Measurements from ENCODE around the gene SIGLEC15.
A peak's percentile ranks its signal among the peaks of the same experiment; 100 is the strongest.
"Not testable (repeated sequence)": the region's sequence is repeated elsewhere in the genome, so short reads cannot be mapped to it uniquely, and the experiment has no call there.

The SIGLEC15 gene

DNA sequence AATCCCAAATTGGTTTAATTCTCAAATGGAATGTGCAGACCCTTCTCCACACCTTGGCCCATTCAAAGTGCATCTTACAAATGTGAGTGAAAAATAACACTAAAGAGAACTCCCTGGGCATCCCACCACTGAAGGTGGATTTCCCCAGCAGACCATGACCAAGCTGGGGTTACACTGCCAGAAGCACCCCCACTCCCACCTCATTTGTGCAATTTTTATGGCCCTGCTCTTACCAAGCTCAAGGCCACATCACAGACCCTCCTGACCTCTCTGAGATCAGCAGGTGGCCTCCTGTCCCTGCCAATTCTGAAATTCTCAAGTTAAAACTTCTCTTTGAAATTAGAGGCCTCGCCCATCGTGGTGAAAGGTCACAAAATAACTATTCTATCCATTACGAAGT, 21.6 kb downstream of the SIGLEC15 start:
- DNase-seq: no peak

DNA sequence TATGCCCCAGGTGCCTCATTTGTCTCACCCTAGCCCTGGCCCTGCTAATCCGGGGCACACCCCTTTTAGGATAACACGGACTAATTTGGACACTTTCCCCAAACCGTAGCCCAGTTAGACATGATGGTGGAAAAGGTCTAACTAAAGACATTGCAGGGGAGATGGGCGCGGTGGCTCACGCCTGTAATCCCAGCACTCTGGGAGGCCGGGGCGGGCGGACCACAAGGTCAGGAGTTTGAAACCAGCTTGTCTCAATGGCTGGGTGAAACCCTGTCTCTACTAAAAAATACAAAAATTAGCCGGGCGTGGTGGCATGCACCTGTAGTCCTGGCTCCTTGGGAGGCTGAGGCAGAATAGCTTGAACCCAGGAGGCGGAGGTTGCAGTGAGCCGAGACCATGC, 23.2 kb downstream of the SIGLEC15 start:
- DNase-seq: not testable (repeated sequence)

DNA sequence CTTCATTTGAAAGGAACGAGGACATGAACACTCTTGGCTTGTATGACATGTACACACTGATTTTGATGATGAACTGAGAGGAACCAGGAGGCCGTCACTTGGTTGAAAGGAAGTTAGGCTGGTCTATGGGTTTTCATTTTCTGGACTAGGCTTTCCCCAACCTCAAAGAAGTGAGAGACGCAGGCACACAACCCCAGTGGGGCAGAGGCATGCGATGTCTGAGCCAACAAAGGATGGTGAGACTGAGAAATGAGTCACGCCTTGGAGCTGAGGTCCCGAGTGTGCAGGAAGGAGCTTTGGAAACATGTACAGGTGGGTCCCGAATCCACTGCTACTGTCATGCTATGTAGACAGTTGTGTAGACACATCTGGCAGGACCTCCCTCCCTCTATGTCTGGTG, 24.1 kb downstream of the SIGLEC15 start:
- DNase-seq: no peak

DNA sequence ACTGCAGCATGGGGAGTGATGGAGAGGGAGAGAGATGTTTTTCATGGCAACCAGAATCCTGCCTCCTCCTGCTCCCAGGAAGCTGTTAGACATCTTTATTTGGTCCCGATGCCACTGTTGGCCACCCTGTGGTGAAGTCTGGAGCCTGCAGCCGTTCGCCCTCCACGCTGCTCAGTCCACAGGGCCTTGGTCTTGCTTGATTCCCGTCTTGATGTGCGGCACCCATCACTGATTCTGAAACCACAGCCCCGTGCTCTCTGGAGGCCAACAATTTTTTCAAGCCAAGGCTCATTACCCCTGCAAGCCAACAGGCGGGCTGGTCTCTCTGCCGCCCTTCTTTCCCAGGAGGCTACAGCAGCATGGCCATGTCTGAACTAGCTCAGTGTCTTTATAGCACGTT, 24.5 kb downstream of the SIGLEC15 start:
- no peak for DNase-seq

DNA sequence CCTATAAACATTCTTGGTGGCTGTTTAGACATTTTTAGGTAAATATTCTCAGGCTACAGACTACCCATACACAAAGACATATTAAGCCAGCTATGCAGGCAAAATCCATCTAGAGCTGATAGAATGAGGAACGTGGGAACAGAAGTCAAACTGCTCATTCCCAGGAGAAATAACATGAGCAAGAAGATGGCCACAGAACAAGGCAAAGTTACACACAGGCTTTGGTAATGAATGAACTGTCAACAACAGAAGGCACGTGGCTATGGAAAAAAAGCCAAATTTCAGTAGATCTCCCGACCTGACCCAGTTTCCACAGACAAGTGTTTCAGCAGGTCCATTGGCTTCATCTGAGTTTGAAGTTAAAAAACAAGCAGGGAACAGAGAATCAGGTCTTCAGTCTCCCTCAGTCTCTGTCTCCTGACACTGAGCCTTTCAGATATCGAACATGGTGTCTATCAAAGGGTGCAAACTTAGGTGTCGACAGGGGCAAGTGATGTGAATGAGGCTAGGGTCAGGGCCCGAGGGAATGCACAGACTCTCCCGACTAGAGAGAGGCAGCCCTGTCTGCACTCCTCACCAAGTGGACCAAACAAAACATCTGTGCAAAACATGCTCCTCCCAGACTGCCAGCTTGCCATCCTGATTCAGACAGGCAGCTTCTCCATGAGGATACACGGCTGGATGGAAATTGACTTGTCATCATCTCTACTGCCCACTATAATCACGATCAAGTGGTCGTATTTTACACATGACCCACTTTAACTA, 25.9 kb downstream of the SIGLEC15 start:
- DNase-seq: no peak

DNA sequence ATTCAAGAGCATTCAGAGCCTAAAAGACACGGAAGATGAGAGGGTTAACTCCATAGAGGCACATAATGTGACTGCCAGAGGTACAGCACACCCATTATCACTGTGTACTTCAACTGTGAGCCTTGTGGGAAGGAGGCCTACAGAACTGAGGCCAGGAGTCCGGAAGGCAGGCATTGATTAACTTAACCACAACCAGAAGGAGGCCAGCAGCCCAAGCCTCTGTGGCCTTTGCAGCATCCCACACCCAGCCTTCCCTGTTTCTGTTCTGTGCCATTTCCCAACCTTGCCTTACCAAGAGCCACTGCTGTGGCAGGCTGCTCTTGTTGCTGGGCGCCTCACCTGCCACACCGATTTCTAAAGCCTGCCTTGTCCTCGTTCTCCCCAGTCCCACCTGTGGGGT, 27.2 kb downstream of the SIGLEC15 start:
- no peak for DNase-seq

DNA sequence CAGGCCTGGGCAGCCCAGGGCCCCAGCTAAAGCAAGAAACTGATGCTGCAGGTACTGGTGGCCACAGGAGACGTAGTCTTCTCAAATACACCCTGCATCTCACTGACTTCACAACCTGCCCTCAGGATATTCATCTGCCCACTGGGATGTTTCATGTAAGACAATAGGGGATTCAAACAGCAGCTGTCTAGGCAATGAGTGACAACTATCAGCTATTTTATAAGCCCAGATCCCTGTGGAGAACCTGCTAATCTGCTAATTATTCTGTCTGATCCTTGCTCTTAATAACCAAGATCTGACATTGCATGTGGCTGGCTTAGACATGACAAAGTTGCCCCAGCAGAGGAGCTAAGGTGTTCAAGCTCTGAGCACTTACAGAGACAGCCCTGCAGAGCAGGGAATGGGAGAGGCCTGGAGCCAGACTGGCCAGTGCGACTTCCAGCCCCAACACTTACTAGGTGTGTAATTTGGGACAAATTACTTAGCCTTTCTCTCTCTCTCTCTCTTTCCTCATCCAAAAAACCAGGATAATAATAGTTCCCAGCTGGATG, 28.6 kb downstream of the SIGLEC15 start:
- no peak for DNase-seq

DNA sequence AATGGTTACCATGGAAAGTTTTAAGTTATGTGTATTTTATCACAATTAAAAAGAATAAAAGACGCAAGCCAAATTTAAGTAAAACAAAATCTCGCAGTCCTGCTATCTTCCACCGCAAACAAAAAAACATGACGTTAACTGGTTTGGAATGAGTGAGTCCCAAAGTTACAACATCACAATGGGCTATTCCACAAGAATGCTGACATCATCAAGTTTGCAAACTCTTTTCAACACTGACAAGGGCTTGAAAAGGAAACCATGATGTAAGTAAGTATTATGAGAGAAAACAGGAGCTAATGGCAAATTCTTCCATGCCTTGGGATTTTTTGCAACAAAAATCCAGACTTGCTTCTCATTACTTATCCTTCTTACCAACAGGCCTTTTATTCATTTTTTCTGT, 31.1 kb downstream of the SIGLEC15 start:
- DNase-seq: no peak

DNA sequence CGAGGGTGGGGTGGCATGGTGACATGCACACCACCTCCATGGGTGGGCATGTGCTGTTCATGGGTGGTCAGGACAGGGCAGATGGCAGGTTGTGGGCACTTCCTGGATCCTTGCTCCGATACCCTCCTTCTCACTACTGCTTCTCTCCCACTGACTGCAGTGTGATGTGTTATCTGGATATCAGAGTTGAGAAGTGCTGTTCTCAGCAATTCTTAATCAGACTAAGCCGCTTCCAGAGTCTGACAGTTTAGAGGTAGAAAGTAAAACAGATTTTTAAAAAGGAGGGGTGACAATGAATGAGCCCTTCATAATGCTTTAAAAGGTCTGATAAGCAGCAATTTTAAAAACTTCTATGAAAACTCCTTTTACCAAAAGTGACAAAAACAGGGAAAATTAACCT, 33.9 kb downstream of the SIGLEC15 start:
- DNase-seq: no peak

DNA sequence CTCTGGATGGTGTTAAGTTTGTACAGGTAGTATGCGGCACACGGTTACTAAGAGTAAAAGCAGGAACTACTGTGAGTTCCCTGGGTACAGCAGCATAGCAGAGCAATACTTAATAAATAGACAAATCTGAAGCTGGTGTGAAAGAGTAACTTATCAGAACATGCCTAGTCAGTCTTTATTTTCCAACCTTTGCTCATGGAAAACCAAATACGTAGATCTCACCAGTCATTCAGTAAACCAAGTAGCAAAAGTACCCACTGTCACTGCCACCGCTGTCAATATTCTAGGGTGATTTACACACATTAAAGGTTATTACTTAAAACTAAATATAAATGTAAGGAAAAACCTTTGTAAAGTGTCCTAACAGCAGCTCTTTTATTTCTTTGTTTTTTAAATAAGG, 35.0 kb downstream of the SIGLEC15 start:
- DNase-seq: no peak

DNA sequence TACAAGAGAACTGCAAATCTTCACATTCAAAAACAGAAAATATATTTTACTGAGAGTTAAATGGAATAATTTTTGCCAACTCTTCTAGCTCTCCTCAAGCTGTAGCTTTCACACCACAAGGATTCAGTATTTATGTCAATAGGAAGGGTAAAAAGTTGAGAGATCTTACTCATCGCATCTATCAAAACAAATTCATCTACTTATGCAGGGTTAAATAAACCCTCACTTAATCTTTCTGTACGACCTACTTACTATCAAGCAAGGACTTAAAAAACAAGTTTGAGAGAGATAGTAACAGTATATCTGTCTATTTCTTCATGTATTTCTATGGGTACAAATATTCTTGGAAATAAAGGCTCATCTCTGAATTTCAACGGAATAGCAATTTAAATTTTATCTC, 35.5 kb downstream of the SIGLEC15 start:
- DNase-seq: no peak

DNA sequence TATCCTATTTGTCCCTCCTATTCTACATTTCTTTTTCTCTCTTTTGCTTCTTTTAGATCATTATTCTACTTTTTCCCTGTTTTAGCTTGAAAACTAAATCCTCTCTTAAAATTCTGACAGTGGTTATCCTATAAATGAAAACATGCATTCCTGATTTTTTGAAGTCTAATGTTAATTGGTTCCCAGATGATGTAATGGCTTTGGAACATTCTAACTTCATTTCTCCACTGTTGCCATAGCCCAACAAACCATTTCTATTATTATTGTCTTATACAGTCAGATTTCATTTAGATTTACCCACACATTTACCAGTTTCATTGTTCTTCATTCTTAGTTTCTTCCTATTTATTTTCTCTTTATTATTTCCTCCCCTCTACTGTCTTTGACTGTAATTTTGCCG, 36.5 kb downstream of the SIGLEC15 start:
- DNase-seq: no peak

DNA sequence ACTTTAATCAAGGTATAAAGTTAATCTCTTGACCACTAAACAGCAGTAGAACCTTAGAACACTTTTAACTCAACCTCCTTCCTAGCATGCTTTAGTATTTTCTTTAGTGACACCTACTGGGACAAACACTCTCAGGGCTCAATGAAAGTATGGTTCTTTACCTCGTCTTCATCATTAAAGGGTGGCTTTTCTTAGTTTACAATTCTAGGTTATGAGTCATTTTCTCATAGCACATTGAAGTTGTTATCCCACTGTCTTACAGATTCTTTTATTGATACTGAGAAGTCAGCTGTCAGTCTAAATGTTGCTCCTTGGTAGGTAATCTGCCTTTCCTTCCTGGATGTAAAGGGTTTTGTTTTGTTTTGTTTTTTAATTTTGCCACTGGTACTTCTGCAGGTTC, 38.0 kb downstream of the SIGLEC15 start:
- DNase-seq: no peak

DNA sequence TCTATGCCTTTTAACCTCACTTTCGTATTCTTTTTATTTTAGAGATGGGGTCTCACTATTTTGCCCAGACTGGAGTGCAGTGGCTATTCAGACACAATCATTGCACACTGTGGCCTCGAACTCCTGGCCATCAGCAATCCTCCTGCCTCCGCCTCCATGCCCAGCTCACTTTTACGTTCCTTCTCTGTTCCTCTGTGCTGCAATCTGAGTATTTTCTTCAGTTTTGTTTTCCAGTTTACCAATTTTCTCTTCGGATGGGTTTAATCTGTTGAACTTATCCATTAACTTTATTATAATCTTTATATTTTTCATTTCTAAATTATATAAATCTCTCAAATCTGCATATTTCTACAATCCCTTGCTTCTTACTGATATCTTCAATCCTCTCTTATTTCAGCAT, 38.6 kb downstream of the SIGLEC15 start:
- DNase-seq: no peak

DNA sequence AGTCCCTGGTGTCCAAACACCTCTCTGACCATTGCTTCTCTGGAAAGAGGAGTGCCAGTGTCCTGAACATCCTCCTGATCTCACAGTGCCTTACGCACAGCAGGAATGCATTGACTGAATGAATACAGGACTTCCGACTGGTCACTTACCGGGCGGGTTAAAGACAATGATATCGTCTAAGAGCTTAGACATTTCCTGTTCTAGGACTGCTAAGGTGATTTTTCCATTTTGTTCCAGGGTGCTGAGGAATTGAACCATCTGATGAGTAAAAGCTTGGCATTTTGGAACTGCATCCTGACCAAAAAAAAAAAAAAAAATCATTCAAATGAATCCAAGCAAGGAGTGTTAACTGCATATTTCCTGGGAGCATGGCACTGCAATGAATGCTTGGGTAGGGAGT, 40.0 kb downstream of the SIGLEC15 start:
- no peak for DNase-seq

DNA sequence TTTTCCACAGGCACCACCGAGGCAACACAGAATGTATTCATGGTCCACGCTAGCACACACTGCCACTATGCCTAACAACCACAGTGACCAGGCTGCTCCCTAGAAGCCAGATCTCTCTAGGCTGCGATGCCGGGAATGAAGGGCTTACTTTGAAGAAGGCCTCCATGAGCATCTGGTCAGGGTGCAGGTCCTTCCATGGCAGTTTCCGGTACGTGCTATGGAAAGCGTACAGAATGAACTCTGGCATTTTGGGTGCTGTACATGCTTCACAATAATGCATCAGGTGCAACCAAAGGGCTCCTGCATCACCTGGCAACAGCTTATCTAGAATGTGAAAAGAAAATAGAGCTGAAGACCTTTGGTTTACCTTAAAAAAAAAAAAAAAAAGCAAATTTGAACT, 44.9 kb downstream of the SIGLEC15 start:
- no peak for DNase-seq

DNA sequence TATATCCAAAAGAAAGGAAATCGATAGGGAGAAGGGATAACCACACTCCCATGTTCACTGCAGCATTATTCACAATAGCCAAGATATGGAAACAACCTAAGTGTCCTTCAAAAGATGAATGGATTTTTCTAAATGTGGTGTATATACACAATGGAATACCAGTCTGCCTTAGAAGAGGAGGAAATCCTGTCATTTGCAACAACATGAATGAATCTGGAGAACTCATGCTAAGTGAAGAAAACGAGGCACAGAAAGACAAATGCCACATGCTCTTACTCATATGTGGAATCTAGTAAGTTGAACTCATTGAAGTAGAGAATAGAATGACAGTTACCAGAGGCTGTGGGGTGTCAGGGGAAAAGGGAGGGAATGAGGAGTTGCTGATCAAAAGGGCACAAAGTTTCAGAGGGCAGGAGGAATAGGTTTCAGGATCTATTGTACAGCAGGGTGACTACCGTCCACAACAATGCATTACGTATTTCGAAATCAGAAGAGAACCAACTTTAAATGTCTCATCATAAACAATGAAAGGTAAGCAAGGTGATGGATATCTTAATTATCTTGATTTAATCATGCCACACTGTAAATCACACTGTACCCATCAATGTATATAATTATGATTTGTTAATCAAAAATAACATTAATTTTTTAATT, 46.1 kb downstream of the SIGLEC15 start:
- no peak for DNase-seq

DNA sequence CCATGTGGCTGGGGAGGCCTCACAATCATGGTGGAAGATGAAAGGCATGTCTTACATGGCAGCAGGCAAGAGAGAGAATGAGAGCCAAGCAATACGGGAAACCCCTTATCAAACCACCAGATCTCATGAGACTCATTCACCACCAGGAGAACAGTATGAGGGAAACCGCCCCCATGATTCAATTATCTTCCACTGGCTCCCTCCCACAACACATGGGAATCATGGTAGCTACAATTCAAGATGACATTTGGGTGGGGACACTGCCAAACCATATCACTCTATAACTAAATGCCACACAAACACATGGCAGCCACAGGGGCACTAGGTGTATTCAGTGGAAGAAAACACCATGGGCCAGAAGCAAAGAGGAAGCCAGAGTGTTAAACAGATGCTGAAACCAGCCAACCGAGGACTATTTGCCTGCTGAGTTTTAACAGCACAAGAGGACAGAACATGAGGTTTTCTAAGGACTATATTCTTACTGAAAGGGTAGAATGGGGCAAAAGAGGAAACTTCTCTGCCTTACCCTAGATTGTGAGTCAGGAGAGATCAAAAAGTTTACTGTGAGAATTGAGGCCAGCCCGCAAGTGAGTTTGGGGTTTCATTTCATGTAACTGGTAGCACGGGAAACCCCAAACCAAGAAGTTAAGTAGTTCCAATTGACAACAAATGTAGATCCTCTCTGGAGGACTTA, 49.2 kb downstream of the SIGLEC15 start:
- DNase-seq: peak; percentile 33

DNA sequence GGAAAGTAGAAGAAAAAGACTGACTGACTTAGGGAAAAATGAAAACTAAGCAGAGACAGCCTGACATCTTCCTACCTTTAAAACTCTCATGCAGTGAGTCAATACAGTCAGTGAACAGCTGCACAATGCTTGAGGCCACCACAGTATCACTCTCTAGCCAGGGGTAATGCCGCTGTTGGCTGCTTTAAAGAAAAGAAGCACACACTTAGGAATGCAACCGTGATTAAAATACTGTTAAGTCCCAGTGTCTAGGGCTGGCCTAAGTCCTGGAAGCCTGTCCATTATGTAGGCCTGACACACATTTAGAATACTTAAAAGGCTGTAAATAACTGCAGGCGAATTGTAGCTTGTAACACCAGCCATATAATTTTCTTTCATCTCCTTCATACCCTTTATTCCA, 50.7 kb downstream of the SIGLEC15 start:
- no peak for DNase-seq

DNA sequence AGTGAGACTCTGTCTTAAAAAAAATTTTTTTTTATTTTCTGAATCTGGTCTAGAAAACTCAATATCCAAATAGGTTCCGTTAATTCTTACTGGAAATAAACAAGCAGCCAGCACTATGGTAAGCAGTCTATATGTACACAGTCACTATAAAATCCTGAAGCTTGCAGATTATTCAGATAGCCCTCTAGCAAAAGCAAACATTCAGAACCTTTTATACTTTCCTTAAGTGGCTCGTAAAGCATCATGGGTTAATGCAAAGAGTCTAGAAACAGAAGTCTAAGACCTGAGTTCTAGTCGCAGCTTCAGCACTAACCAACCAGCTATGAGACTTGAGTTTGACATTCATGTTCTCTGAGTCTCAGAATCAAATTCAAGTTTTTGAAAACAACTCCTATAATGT, 51.9 kb downstream of the SIGLEC15 start:
- no peak for DNase-seq

DNA sequence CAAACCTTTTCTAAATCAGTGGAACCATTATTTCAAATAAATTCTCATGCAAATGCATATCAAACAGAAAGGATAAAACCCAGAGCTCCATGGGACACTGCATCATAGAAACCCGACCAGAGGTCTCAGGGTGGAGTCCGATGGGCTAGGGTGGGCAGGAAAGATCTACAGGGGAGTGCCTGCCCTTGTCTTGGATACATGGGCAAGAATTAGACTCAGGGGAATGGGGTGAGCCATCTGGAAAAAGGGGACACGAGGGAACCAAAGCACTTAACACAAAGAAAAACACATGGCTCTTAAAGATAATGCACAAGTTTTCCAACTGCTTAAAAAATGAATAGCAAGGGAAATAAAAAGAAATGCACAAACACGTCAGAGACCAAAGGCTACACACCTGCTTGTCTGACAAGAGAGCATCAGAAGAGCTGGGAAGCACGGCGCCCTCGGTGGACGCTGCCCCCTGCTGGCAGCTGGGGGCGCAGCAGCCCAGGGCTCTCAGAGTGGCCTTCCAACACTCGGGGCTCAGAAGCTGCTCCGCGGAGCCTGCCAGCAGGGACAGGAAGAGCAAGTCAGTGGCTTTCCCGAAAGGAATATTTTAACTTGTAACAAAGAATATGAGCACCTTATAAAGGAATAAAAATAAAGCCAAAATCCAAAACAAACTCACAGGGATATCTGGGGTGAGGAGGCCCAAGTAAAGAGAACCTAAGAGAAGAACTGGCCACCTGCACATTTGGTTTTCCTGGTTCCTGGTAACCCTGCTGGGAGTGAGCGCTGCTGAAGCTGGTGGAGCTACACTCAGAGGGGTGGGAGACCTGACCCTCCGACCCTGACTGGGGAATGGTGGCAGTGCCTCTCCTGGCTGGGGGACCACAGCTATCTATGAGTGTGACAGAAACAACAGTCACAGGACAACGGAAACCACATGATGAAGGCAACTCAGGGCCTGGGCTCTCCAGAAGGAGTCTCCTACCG, 54.5 kb downstream of the SIGLEC15 start:
- DNase-seq: peak; percentile 57

DNA sequence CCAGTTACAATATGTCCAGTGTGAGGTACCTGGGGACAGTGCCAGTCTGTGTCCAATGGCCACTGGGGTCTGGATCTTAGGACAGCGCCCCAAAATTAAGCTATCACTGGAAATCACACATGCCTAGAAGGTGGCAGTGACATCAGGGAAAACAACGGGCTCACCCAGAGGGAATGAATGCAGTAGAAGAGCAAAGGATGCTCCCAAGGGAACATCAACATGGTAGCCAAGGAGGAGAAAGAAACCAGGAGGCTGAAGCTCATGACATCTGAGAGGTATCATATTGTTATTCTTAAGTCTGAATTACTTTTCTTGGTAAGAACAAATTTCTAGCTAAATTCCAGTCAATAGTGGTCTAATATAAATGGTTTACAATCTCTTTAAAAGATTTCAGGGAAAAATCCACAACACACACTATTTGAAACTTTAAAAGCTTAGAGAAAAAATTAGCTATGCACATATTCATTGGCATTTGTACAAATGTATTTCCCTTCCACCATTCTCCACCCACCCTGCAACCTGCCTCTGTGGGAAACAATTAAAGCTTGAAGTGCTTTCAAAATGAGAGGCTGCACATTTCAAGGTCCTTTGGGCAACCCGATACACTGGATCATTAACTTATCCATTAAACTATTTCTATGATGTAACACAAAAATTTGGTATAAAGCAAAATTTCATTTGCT, 55.5 kb downstream of the SIGLEC15 start:
- no peak for DNase-seq

Data from activated CD4-positive, alpha-beta T cell treated with anti-CD3 and anti-CD28 coated beads for 1 hour (primary cell).